Measurements from ENCODE around the gene NRL.
A peak's percentile ranks its signal among the peaks of the same experiment; 100 is the strongest.

Gene NRL

DNA sequence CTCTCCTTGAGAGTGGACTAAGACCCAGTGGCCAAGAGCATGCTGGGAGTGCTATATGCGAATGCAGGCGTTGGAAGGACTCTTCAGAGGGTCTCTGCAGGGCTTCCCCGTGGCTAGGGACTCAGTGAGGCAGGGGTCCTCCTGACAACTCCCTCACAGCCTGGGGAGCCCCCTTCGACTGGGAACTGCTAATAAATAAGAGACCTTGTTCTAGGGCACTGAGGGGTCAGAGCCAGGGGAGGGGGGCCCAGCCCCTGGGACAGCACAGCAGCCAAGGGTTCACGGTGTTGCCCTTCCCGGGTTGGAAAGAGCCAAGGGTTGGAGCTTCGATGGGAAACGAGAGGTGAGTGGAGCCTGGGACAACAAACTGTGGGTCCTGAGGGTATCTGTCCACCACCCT is 49.3 kb downstream of the NRL start:
- DNase-seq = no peak

DNA sequence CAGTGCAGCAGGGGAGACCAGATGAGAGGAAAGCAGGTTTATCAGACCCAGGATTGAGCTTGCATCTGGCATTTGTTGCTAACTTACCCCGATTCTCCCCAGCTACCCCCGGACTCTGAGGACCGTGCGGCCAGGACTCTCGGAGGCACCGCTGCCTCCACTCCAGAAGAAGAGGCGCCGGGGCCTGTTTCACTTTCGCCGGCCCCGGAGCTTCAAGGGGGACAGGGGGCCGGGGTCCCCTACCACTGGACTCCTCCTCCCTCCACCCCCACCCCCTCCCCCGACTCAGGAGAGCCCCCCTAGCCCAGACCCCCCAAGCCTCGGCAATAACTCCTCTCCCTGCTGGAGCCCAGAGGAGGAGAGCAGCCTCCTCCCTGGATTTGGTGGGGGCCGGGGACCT is 49.9 kb downstream of the NRL start:
- no peak for DNase-seq

DNA sequence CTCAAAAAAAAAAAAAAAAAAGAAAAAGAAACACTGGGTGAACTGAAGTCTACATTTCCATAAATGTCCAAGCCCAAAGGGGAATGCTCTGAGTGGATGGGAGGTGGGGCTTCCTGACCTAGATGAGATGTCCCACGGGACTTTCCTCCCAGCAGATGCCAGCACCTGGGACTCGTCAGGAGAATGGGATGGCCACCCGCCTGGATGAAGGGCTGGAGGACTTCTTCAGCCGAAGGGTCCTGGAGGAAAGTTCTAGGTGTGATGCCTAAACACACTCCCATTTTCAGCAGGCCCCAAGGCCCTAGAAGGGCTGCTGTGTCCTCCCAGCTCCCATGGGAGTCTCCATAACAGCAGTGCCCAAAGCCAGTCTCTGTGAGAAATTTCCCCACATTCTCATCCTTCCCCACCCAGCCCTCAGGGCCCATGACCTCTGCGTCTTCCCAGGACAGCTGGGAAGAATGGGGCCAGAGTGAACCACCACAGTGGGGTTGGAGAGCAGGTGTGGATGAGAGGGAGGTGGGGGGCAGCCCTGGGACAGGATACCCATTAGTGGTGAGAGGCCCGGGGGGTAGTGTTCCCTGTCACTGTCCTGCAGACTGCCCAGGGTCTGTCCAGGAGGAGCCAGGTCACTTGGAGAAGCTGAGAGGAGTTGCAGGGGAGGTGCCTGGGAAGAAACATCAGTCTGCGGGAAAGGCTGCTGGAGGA is 50.5 kb downstream of the NRL start:
- no peak for DNase-seq

DNA sequence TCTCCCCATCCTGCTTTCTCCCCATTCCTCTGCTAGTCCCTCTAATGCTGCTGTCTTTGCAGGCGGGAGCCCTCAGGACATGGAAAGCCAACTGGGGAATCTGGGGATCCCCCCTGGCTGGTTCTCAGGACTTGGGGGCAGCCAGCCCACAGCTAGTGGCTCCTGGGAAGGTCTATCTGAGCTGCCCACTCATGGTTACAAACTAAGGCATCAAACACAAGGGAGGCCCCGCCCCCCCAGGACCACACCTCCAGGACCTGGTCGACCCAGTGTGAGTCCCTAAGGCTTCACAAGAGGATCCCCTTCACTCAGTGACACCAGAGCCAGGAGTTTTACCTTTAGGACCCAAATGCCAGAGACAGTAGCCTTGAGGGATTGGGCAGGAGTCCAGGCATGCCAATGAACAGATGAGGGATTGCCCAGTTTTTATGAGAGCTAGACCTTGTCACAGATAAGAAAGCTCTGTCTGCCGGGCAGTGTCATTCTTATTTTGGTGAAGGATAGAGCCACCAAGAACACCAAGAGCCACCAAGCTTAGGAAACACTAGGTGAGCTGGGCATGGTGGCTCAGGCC is 51.4 kb downstream of the NRL start:
- DNase-seq = no peak

DNA sequence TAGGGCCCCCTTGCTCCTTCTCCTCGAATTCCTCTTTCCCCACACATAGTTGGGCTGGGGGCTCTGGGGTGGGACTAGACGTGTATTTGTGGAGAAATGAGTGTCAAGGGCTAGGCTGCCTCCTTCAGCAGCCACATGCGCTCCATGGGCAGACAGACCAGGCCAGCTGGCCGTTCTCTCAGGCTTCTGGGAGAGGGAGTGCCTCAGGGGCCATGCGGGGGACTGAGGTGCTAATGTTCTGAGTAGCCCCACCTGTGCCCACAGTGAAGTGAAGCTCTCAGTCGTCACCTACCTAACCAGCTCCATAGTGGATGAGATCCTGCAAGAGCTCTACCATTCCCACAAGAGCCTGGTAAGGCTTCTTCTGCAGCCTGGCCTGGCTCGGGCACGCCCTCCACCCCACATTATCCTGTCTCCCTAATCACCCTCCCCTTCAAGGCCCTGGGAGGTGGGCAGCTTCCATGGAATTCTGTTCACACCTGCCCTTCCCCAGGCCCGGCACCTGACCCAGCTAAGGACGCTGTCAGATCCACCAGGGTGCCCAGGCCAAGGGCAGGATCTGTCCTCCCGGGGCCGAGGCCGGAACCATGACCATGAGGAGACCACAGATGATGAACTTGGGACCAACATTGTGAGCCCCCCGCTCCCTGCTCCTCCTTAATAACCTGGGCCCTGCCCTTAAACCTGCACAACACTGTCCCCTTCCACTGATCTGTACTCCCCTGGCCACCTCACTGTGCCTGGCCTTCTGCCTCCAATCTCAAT is 52.4 kb downstream of the NRL start:
- DNase-seq = no peak

DNA sequence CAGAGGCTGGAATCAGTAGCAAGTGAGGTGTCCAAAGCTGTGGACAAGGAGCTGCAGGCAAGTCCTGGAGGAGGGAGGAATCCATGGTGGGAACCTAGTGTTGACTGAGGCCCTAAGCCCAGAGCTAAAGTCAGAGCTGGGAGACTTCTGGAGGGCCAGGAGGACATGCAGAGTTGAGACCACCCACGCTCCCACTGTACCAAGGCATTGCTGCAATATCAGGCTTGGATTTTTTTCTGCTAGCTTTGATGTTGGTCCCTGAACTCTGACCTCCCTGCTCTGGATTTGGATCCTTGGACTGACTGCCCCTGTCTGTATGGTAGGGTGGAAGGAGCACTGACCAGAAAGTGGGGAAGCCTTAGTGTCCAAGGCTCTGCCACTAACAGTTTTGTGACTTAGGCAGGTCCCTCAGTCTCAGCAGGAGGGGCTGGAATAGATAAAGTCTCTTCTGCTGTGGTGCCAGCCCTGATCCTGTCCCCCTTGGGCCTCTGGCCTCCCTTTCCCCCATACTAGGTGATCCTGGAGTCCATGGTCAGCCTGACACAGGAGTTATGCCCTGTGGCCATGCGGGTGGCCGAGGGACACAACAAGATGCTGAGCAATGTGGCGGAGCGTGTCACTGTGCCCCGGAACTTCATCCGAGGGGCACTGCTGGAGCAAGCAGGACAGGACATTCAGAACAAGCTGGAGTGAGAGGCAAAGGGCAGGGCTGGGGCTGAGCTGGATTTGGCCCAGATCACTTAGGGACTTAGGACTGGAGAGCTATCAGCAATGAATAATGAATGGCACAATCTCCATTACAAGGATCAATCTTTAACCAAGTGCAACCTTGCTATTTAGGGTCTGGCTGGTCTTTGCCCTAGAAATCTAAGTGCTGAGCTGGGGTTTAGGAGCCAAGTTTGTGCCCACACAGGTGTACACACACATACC is 53.5 kb downstream of the NRL start:
- DNase-seq = no peak

DNA sequence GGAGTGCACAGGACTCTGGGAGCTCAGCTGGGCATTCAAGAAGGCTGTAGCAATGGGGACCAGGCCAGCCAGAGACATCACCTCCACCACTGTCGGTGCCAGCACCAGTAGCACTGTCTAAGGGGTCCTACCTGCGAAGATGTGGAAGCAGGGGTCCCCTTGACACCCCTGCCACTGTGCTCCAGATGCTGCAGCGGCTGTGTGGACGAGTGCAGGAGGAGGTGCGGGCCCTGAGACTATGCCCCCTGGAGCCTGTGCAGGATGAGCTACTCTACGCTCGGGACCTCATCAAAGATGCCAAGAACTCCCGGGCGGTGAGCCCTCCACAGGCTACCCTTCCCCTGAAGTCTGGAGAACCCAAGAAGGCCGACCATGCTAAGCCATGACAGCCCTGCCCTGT is 54.3 kb downstream of the NRL start:
- DNase-seq = no peak

DNA sequence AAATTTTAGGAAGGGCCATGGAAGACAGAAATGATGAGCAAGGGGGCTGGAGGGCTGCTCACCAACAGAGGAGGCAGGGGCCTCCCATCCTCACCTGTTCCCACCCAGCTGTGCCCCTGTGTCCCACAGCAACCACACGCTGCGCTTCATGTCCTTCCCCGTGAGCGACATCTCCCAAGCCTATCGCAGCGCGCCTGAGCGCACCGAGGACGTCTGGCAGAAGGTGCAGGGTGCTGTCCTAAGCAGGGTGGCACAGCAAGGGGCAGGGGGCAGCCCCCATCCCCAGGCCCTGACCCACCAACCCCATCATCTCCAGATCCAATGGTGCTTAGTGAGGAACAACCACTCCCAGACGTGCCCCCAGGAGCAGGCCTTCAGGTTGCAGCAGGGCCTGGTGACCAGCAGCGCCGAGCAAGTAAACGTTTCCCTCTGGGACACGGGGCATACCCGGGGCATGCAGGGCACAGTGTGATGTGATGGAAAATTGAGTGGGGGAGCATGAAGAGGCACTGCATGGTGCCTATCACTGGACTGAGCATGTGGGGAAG is 54.8 kb downstream of the NRL start:
- no peak for DNase-seq

DNA sequence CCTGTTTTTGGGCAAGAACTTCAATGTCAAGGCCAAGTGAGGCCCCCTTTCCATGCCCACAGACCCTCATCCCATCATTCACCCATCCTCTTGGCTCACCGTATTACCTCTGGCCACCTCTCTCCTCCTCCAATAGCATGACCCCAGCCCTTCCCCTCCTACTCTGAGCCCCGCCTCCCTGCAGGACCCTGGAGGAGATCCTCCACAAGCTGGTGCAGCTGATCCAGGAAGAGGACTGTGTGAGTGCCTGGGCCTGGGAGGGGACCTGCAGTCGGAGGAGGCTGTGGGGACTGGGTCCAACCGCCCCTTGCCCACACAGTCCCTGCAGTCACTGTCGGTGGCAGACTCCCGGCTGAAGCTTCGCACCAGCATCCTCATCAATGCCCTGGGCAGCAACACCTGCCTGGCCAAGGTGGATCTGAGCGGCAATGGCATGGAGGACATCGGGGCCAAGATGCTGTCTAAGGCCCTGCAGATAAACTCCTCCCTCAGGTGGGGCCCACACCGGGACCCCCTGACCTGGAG is 55.7 kb downstream of the NRL start:
- DNase-seq = no peak

DNA sequence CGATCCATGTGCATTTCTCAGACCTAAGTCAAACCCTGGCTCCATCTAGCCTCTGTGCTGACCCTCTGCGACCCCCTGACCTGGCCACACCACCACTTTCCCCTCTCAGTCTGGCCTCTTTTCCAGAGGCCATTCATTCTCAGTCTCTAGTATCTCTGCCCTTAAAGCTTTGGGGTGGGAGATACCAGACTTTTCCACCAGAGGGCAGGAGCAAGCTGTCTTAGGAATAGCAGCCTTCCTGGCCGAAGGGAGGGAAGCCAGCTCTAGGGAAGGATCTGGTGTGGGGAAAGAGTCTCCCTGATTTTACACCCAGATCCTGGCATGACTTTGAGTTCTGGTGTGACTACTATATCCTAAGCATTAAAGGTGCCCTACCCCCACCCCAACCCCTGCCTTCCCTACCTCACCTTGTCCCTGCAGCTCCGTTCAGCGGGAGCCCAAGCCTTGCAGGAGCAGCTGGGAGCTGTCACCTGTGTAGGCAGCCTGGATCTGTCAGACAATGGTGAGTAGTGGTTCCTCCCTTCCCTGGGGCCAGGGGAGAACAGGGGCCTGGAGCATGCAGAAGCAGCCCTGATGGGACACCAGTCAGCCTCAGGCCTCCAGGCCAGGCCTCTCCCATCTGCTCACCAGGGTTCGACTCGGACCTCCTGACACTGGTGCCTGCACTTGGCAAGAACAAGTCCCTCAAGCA is 56.3 kb downstream of the NRL start:
- peak in 11 of 14 donors; percentile 10 to 75 (median 35) for DNase-seq

DNA sequence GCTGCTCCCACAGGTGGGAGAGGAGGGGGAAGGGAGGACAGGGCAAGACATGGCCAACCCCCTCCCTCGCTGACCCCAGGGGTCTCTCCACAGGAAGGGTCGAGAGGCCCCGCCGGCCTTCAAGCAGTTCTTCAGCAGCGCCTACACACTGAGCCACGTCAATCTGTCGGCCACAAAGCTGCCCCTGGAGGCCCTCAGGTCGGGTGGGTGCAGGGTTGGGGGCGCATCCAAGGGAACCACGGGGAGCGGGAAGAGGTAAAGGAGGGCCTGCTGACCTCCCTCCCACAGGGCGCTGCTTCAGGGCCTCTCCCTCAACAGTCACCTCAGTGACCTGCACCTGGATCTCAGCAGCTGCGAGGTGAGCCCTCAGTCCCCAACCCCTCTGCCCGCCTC is 56.9 kb downstream of the NRL start:
- DNase-seq = no peak

DNA sequence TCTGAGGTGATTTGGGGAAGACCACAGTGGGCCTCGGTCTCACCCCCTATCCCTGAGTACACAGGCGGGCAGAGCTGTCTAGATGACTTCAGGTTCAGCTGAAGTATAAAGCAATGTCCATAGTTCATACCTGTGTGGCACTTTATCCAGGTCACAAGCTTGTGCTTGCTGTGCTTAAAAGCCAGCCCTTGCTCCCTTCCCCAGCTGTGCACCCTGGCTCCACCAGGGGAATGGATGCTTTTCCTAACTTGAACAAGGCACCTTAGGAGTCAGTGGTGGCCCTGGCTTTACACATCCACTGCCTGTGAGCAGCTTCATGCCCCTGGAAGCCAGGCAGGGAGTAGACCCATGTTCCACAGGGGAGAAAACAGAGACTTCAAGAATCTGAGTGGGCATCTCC is 57.5 kb downstream of the NRL start:
- DNase-seq = no peak

DNA sequence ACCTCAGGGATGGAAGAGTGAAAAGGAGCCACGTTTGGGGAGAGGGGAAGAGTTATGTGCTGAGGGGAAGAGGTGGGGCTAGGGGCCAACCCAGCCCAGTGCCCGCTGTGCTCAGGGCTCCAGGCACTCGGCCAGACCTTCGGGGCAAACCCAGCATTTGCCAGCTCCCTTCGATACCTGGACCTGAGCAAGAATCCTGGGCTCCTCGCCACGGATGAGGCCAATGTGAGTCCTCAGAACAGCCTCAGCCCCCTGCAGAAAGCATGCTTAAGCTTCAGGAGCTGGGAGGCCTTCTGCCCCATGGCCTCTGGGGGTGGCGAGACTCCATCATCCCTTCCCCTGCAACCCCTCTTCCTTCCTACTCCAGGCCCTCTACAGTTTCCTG is 58.0 kb downstream of the NRL start:
- peak in 1 of 14 donors; percentile 18 for DNase-seq

DNA sequence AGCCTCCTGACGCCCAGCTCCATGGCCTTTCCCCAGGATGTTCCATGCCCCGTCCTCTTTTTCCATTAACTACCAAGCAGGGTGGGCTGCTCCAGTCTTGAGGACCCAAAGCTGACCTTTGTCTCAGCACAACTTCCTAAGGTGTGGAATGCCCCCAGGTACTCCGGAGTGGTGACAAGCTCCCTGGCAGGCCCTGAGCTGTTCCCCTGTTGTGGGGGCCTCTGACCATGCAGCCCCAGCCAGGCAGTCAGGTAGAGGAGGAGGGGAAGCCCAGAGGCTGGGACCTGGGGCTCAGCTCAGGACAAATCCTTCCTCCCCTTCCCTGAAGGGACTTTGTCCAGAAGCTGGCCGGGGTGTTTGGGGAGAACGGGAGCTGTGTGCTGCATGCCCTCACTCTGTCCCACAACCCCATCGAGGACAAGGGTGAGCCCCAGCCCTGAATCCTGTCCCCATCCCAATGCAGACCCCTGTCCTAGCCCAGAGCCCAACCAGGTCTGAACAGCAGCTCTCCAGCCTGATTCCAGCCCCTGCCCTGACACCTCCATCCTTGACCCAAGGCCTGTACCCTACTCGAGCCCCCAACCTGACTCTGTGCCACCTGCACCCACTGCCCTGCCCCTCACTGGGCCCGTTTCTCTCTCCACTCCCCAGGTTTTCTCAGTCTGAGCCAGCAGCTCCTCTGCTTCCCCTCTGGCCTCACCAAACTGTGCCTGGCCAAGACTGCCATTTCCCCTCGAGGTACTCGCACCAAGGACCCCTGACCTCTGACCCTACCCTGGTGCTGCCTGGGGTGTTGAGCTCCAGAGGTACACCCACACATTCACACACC is 58.6 kb downstream of the NRL start:
- no peak for DNase-seq

DNA sequence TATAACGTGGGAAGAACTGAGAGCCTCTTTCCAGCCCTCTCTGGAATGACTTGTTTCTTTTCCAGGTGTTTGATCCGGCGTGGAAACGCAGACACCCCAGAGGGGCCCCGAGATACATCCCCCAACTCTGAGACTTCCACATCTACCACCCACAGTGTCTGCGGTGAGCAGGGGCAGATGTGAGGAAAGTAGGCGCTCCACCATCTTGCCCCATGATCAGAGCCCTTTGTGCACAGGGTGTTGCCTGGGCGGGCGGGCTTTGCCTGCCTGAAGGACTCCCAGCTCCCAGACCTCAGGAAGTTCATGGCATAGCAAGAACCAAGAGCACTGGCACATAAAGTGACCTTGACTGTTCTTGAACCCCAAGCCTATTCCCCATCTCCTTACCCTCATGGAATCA is 60.1 kb downstream of the NRL start:
- no peak for DNase-seq

DNA sequence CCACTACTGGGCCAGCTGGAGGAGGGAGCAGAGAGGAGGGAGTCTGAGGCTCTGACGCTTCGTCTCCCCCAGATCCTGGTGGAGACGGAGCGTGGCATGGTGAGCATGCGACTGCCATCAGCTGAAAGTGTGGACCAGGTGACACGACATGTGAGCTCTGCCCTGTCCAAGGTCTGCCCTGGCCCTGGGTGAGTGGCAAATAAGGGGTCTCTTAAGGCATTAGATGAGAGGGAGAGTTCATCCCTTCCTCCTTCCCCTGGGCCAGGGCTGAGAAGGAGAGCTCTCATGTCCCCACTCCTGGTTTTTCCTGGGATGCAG is 60.5 kb downstream of the NRL start:
- no peak for DNase-seq

DNA sequence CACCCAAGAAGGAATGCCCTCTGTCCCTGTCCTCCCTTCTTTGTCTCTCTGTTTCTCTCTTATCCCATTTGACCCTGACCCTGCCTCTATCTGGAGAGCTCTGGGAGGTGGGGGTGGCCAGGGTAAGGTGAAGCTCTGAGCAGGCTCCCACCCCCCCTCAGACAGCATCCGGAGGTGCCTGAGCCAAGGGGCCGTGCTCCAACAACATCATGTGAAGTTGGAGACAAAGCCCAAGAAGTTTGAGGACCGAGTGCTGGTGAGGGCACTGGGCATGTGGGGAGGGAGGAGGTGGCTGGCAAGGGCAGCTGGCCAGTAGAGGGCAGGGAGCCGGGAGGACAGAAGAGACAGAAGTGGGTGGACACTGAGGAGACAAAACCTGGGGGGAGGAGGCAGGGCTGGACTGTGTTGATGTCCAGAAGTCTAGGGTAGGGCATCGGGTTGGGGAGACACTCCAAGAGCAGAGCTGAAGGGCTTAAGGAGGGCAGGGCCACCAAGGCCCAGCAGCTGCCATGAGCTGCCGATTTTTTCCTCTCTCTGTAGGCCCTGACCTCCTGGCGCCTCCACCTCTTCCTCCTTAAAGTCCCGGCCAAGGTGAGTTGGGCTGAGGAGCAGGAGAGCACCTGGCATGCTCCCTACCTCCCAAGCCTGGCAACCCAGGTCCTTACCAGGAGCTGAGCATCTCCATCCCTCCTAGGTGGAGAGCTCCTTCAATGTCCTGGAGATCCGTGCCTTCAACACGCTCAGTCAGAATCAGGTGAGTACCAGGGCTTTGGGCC is 61.0 kb downstream of the NRL start:
- peak in 3 of 14 donors; percentile 3 to 13 (median 11) for DNase-seq

DNA sequence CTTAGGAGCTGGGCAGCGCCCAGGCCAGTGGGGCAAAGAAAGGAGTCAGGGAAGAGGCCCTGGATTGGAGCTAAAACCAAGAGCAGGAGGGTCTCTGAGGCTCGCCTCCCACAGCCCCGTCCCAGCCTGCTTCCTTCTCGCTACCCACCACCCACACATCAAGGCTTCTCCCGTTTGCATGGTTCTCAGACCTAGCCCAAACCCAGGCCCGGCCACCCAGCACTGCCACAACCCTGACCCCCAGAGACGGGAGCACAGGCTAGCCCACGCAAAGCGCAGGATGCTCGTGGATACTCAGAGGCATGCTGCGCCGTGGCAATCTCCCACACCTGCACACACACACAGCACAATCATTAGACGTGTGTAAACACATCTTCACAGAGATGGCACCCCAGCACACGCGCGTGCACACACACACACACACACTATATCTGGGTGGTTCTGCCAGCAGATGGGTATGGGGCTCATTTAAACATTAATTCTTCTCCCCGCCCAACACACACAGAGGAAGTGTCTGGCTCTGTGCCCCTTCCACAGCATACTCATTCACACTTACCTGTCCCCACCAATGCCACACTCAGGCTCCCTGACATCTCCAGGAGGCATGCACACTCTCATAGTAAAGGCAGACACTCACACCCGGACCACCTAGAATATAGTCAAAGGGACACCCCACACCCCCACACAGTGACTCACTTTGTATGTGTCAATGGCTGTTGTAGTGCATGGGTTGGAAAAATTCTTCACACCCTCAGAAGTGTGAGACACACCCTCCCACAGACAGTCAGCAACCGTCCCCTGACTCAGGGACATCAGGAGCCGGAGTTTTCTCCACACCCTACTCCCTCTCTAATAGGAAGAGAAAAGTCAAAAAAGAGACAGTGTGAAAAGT is 61.8 kb downstream of the NRL start:
- DNase-seq = no peak

Data from C1 segment of cervical spinal cord (tissue), 14 donors.